ENCODE data around the gene PTPRA. TPM values are rescaled to one million over a fixed set of nuclear protein-coding genes. Genes with fewer than 3 reads are reported as not detected.
"Not testable (repeated sequence)": the region's sequence is repeated elsewhere in the genome, so short reads cannot be mapped to it uniquely, and the experiment has no call there.

The PTPRA gene
- polyA plus RNA-seq, 3 donors, result 89.1 to 108 (median 97.5) TPM

DNA sequence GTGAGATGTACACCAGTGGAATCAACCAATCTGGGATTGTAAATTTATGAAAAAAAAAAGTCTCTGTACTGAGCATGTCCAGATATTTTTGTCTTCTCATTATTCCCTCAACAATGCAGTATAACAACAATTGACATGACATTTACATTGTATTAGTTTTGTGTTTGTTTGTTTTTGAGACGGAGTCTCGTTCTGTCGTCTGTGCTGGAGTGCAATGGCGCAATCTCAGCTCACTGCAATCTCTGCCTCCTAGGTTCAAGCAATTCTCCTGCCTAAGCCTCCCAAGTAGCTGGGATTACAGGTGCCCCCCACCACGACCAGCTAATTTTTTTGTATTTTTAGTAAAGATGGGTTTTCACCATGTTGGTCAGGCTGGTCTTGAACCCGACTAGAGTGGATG, 202.0 kb downstream of the PTPRA start:
- DNase-seq (ENCODE audit: extremely low read depth in 1 of 11, low read depth in 9 of 11, low spot score in 4 of 11), result not testable (repeated sequence)

GRCh38 chr20:3077618-3078134, 204.4 kb downstream of the PTPRA start:
- DNase-seq (ENCODE audit: extremely low read depth in 1 of 11, low read depth in 9 of 11, low spot score in 4 of 11), result no peak

DNA sequence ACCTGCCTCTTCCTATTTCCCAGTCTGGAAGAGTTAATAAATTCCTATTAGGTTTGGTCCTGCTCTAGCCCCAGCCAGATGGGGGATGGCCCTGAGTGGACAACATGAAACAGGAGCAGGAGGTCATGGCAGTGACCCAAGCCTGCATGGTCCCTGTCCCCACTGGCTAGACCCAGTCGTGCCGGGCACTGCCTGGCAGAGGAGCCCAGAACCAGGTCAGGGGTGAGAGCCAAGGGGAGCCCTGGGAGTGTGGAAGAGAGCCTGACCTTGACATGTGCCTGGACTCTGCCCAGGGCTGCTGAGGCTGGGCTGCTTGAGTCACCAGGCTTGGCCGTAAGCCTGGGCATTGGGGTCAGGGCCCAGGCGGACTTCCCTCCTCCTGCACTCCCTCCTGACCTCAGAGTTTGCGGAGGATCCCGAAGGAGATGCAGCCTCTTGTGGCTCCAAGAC, 207.7 kb downstream of the PTPRA start:
- no peak for DNase-seq (ENCODE audit: extremely low read depth in 1 of 11, low read depth in 9 of 11, low spot score in 4 of 11)

- DNase-seq (ENCODE audit: extremely low read depth in 1 of 11, low read depth in 9 of 11, low spot score in 4 of 11), result no peak
Observed at GRCh38 chr20:3081641-3082040, 208.4 kb downstream of the PTPRA start.

DNA sequence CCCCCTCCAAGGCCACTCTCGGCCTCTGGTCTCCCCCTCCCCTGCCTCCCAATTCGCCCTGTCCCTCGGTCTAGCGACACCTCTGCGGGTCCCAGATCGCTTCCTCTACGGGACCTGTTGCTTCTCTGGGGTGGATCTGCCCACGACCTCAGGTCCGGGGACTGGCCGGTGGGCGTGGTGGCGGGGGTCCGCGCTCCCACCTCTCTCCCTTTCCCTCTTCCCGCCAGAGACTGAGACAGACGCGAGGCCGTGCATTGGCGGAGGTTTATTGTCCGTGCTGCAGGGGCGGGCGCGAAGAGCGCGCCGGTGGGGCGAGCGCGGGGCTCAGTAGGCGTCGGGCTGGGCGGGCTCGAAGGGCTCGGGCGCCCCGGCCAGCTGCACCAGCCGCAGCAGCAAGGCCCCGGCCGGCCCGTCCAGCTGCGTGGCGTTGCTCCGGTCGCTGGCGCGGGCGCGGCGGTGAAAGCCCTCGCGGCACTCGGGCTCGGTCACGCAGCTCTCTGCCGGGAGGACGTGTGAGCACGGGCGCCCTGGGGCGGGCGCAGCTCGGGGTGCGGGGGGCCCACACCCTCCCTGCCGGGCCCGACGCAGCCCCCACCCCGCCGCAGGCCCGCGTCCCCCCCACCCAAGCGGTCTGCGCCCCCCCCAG, 209.1 kb downstream of the PTPRA start:
- DNase-seq (ENCODE audit: extremely low read depth in 1 of 11, low read depth in 9 of 11, low spot score in 4 of 11), result no peak

DNA sequence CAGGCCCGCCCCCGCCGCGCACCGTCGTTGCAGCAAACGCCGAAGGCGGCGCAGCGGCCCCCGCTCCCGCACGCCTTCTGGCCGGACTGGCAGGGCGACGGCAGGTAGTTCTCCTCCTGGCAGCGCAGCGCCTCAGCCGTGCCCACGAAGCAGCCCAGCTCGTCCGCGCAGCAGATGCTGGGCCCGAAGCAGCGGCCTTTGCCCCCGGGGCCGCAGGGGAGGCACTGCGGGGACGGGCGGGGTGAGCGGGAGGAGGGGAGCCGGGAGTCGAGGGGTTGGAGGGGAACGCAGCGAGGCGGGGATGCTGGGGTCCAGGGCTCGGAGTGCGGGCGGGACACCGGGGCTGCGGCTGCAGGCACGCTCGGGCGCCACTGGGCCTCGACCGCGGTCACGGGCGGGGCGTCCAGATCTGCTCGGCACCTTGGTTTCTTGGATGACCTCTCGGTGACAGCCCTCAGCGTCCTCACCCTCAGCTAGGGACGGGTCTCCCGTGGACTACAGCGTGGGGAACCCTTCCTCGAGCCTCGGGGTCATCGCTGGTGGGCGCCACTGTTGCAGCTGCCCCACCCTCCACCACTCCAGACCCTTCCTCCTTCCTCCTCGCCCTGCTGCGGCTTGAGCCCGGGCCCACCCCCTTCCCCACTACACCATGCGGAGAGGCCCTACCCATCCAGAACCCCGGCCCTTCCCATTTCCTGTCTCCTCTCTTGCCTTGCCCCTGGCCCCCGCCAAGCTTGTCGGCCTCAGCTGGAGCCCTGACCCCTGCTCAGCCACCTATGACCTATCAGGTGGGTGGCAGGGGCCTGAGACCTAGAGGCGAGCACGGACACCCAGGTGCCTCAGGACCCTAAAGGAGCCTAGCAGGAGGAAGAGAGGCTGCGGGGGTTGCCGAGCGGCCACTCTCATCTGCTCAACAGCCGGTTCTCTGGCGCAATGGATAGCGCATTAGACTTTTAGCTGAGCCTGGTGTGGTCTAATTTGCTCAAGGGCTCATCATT, 210.0 kb downstream of the PTPRA start:
- no peak for DNase-seq (ENCODE audit: extremely low read depth in 1 of 11, low read depth in 9 of 11, low spot score in 4 of 11)

DNA sequence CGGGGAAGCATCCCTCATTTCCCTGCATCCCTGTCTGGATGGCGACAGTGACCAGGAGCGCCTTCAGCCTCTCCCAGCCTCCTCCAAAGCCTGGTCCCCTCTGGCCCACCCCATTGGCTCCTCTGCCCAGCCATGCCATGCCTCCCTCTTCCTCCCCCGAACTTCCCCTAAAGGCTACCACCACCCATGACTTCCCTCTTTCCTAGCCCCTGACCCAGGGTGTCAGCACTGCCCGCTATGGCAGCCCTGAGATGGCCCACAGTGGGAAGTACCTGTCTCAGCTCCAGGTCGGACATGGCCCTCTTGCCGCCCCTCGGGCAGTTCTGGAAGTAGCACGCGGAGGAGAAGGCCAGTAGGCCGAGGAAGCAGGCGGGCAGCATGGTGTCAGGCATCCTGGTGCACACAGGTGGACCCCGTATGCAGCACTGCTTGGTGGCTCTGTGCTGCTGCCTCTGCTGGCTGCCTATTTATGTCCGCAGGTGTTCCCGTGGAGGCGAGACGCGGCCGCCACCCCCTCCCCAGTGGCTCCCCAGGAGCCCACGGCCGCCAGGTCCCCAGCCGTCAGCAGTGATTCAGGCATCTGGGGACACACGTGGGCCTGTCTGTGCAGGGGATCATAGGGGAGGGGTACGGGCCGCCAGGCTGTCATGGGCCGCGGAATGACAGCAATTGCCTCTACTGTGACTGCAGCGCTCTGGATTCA, 211.2 kb downstream of the PTPRA start, which contains the start of gene AVP:
Gene AVP, minus strand, starts transcription at position 442 of the 703 bp plus-strand sequence. Its CDS starts 50 bp downstream, at position 392.
- DNase-seq (ENCODE audit: extremely low read depth in 1 of 11, low read depth in 9 of 11, low spot score in 4 of 11), result no peak

GRCh38 chr20:3084986-3085360, 211.7 kb downstream of the PTPRA start:
- no peak for DNase-seq (ENCODE audit: extremely low read depth in 1 of 11, low read depth in 9 of 11, low spot score in 4 of 11)

GRCh38 chr20:3085571-3086072, 212.3 kb downstream of the PTPRA start:
- DNase-seq (ENCODE audit: extremely low read depth in 1 of 11, low read depth in 9 of 11, low spot score in 4 of 11), result no peak

GRCh38 chr20:3088031-3088430, 214.8 kb downstream of the PTPRA start:
- no peak for DNase-seq (ENCODE audit: extremely low read depth in 1 of 11, low read depth in 9 of 11, low spot score in 4 of 11)

Other genes with a start within 250 kb of the PTPRA start
- gene NOP56, start 220.8 kb upstream of the PTPRA start, polyA plus RNA-seq (ENCODE audit: insufficient read length in 3 of 3), result 100 to 1,000 TPM; 227 to 269 (median 257) TPM
- gene IDH3B, start 209.3 kb upstream of the PTPRA start, polyA plus RNA-seq (ENCODE audit: insufficient read length in 3 of 3), result 100 to 1,000 TPM; 127 to 135 (median 132) TPM
- 10 to 100 TPM; 24.6 to 45.7 (median 31.8) TPM for gene EBF4, start 180.7 kb upstream of the PTPRA start, polyA plus RNA-seq (ENCODE audit: insufficient read length in 3 of 3)
- 100 to 1,000 TPM; 206 to 281 (median 225) TPM for gene CPXM1, start 72.9 kb upstream of the PTPRA start, polyA plus RNA-seq (ENCODE audit: insufficient read length in 3 of 3)
- gene C20orf141, start 58.5 kb upstream of the PTPRA start, polyA plus RNA-seq (ENCODE audit: insufficient read length in 3 of 3), result not detected
- under 1 TPM in 2 of 3 donors, not detected in 1; 0.07 to 0.08 TPM for gene TMEM239, start 57.1 kb upstream of the PTPRA start, polyA plus RNA-seq (ENCODE audit: insufficient read length in 3 of 3)
- gene PCED1A, start 32.8 kb upstream of the PTPRA start, polyA plus RNA-seq (ENCODE audit: insufficient read length in 3 of 3), result 10 to 100 TPM; 58.9 to 92.0 (median 74.6) TPM
- 10 to 100 TPM; 35.0 to 43.5 (median 39.6) TPM for gene VPS16, start 32.7 kb upstream of the PTPRA start, polyA plus RNA-seq (ENCODE audit: insufficient read length in 3 of 3)
- under 1 TPM; 0.34 to 0.53 (median 0.45) TPM for gene GNRH2, start 170.1 kb downstream of the PTPRA start, polyA plus RNA-seq (ENCODE audit: insufficient read length in 3 of 3)
- 10 to 100 TPM; 47.7 to 73.0 (median 61.6) TPM for gene MRPS26, start 172.6 kb downstream of the PTPRA start, polyA plus RNA-seq (ENCODE audit: insufficient read length in 3 of 3)
- 1 to 10 TPM in 1 of 3 donors, under 1 TPM in 2; 0.47 to 1.5 (median 0.64) TPM for gene OXT, start 198.1 kb downstream of the PTPRA start, polyA plus RNA-seq (ENCODE audit: insufficient read length in 3 of 3)
- under 1 TPM; 0.33 to 0.64 (median 0.54) TPM for gene AVP, start 211.2 kb downstream of the PTPRA start, polyA plus RNA-seq (ENCODE audit: insufficient read length in 3 of 3)

All from renal cortex interstitium (tissue), 11 donors.